Activated CD4-positive, alpha-beta memory T cell treated with anti-CD3 and anti-CD28 coated beads, Interleukin-2, amount 10 ng/mL, durations not matched to agents 7 days and 5 days (primary cell): ENCODE data around the gene ARHGAP19. TPM values are rescaled to one million over a fixed set of nuclear protein-coding genes. Genes with fewer than 3 reads are reported as not detected.

Experiments used
- CTCF ChIA-PET: fragments of 350-600 bp; sonication (Branson Sonifier 250); formaldehyde crosslinking; loops from one replicate; lab custom pipeline; 2021; ENCODE audit warnings: antibody characterized with exemption, inconsistent platforms; lab: Charles Lee
- POLR2A ChIA-PET: fragments of 350-600 bp; sonication (Branson Sonifier 250); formaldehyde crosslinking; loops from one replicate; lab custom pipeline; 2021; ENCODE audit warnings: antibody characterized with exemption; lab: Charles Lee
- DNase-seq: peaks from one replicate; pipeline ENCODE4 v3.0.0-alpha.2; 2020
- H3K27ac Mint-ChIP-seq: one replicate; pipeline ENCODE4 v1.8.0; 2021; ENCODE audit warnings: mild to moderate bottlenecking, mixed read lengths
- H3K27me3 Mint-ChIP-seq: one replicate; pipeline ENCODE4 v1.8.0; 2021; ENCODE audit warnings: mixed read lengths
- H3K36me3 Mint-ChIP-seq: one replicate; pipeline ENCODE4 v1.8.0; 2021; ENCODE audit warnings: low read depth, mixed read lengths
- H3K4me1 Mint-ChIP-seq: one replicate; pipeline ENCODE4 v1.8.0; 2021; ENCODE audit warnings: mixed read lengths
- H3K4me3 Mint-ChIP-seq: one replicate; pipeline ENCODE4 v1.8.0; 2021; ENCODE audit warnings: mild to moderate bottlenecking, mixed read lengths
- H3K9me3 Mint-ChIP-seq: one replicate; pipeline ENCODE4 v1.8.0; 2021; ENCODE audit warnings: mixed read lengths
- total RNA-seq, 2 experiments: library from RNA; stranded (reverse); gene quantifications; one replicate each; pipeline ENCODE4 v1.2.3, GENCODE V29; 2021

ARHGAP19 gene
- total RNA-seq, 2 experiments from 2014 or later: 47.0 to 54.4 TPM

- peak; percentile 65 for DNase-seq
- no peak overlapping the region for H3K27ac Mint-ChIP-seq
- H3K27me3 Mint-ChIP-seq: peaks cover 47% of the 10 kb centered on the region
- H3K4me3 Mint-ChIP-seq: peak overlapping the region; percentile 68
- ChIA-PET POLR2A (no interaction called here), CTCF (interaction anchor here (0.6 to 9.2 kb wide), 19 partner anchors 11 to 480 kb away, joined by 3 to 111 read pairs (median 4); no protein-coding TSS in a partner anchor)
- H3K4me1 Mint-ChIP-seq: peaks cover 19% of the 10 kb centered on the region
- no peaks in the 10 kb centered on the region for H3K36me3 Mint-ChIP-seq
- H3K9me3 Mint-ChIP-seq: no peaks in the 10 kb centered on the region
Observed at GRCh38 chr10:97196223-97197029, 96.0 kb downstream of the ARHGAP19 start.

- H3K27ac Mint-ChIP-seq: no peak overlapping the region
- H3K9me3 Mint-ChIP-seq: no peaks in the 10 kb centered on the region
- CTCF ChIA-PET: interaction anchor here (1.0 to 9.2 kb wide), 12 partner anchors 11 to 158 kb away, joined by 3 to 111 read pairs (median 6); no protein-coding TSS in a partner anchor
- no peak for DNase-seq
- no peaks in the 10 kb centered on the region for H3K36me3 Mint-ChIP-seq
- peaks cover 16% of the 10 kb centered on the region for H3K4me1 Mint-ChIP-seq
- POLR2A ChIA-PET: no interaction called here
- H3K4me3 Mint-ChIP-seq: peak overlapping the region; percentile 68
- peaks cover 47% of the 10 kb centered on the region for H3K27me3 Mint-ChIP-seq
Observed at GRCh38 chr10:97195706-97196222, 96.7 kb downstream of the ARHGAP19 start.

- no peaks in the 10 kb centered on the region for H3K36me3 Mint-ChIP-seq
- H3K27me3 Mint-ChIP-seq: peaks cover 47% of the 10 kb centered on the region
- no peak overlapping the region for H3K4me3 Mint-ChIP-seq
- no peaks in the 10 kb centered on the region for H3K9me3 Mint-ChIP-seq
- ChIA-PET POLR2A (no interaction called here), CTCF (interaction anchor here (0.7 to 9.2 kb wide), 4 partner anchors 15 to 620 kb away, joined by 4 to 111 read pairs (median 4); no protein-coding TSS in a partner anchor)
- H3K4me1 Mint-ChIP-seq: peaks cover 11% of the 10 kb centered on the region
- H3K27ac Mint-ChIP-seq: no peak overlapping the region
- no peak for DNase-seq
Observed at GRCh38 chr10:97192952-97193435, 99.4 kb downstream of the ARHGAP19 start.

DNA sequence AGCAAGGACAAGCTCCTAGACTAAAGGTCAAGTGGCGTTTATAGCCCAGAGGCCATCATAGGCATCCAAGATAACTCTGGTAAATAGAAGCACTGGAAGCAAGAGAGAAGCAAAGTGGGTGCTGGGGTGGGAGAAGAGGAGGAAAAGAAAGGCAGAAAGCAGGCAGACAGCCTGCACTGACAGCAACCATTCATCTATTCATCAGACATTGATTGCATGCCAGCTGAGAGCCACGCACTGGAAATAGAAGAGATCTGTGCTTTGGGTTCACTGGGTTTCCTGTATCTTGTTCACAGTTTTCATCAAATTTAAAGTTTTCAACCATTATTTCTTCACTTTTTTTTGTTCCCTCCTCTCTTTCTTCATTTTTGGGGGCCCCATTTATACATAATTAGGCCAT is 102.0 kb downstream of the ARHGAP19 start:
- Mint-ChIP-seq H3K4me3 (no peak overlapping the region), H3K27me3 (peaks cover 55% of the 10 kb centered on the region), H3K36me3 (no peaks in the 10 kb centered on the region)

GRCh38 chr10:97188261-97188711 is 104.2 kb downstream of the ARHGAP19 start:
- Mint-ChIP-seq H3K4me1 (peaks cover 6% of the 10 kb centered on the region), H3K27me3 (peaks cover 66% of the 10 kb centered on the region), H3K4me3 (no peak overlapping the region), H3K9me3 (no peaks in the 10 kb centered on the region), H3K36me3 (no peaks in the 10 kb centered on the region), H3K27ac (no peak overlapping the region)
- no peak for DNase-seq
- ChIA-PET CTCF (interaction anchor here (0.9 kb wide), 1 partner anchor 9 kb away, joined by 3 read pairs; no protein-coding TSS in a partner anchor), POLR2A (no interaction called here)

More for the DNA sequence above, 102.0 kb downstream of the ARHGAP19 start:
- no peak for DNase-seq
- Mint-ChIP-seq H3K27ac (no peak overlapping the region), H3K4me1 (peaks cover 2% of the 10 kb centered on the region), H3K9me3 (no peaks in the 10 kb centered on the region)
- ChIA-PET CTCF (interaction anchor here (1.6 kb wide), 1 partner anchor 118 kb away, joined by 6 read pairs; no protein-coding TSS in a partner anchor), POLR2A (no interaction called here)

- CTCF ChIA-PET: no interaction called here
- no peaks in the 10 kb centered on the region for H3K9me3 Mint-ChIP-seq
- H3K27ac Mint-ChIP-seq: no peak overlapping the region
- peaks cover 65% of the 10 kb centered on the region for H3K27me3 Mint-ChIP-seq
- H3K4me3 Mint-ChIP-seq: no peak overlapping the region
- peaks cover 6% of the 10 kb centered on the region for H3K4me1 Mint-ChIP-seq
- H3K36me3 Mint-ChIP-seq: no peaks in the 10 kb centered on the region
- POLR2A ChIA-PET: no interaction called here
- DNase-seq: no peak
Observed at GRCh38 chr10:97186911-97187310, 105.5 kb downstream of the ARHGAP19 start.

DNA sequence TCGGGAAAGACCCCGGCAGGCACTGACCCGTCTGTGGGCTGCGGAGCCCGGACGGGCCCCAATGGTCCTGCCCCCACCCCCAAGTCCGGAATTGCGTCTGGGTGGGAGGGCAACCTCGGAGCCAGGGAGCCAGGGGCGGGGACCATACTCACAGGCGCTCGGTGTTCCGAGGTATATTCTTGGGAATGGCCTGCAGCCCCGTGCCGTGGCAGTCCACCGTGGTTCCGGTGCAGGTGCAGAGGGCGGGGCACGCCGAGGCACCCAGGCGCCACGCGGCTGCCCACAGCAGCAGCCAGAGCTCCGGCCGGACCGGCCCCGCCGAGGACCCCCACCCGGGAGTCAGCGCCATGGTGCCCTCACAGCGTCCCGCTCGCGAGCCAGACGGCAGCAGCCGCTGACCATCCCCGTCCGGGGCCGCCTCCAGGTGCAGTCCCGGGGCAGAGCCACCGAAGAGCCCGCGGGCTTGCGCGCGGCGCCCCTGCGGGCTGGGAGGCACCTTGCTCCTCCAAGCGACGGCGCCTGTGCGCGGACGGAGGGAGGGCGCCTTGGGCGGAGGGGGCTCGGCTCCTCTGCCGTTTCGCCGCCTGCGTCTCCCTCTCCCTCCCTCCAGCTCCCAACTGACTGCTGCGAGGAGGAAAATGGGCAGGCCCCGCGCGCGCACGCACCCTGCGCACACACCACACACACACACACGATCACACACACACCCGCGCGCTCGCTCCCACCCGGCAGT is 106.9 kb downstream of the ARHGAP19 start, which contains the start of gene SLIT1:
Gene SLIT1 (minus strand): TSS at position 634 of the 733 bp plus-strand sequence. CDS start 285 bp downstream, at position 349.
- H3K27ac Mint-ChIP-seq: no peak within 1 kb of the TSS
- no peaks in the 10 kb centered on the region for H3K9me3 Mint-ChIP-seq
- H3K36me3 Mint-ChIP-seq: no peaks in the 10 kb centered on the region
- no peak for DNase-seq
- no peak within 1 kb of the TSS for H3K4me3 Mint-ChIP-seq
- CTCF ChIA-PET: interaction anchor here (1.2 kb wide), 1 partner anchor 11 kb away, joined by 4 read pairs; no protein-coding TSS in a partner anchor
- H3K27me3 Mint-ChIP-seq: peaks cover 61% of the 10 kb centered on the region
- POLR2A ChIA-PET: no interaction called here
- H3K4me1 Mint-ChIP-seq: peaks cover 6% of the 10 kb centered on the region

DNA sequence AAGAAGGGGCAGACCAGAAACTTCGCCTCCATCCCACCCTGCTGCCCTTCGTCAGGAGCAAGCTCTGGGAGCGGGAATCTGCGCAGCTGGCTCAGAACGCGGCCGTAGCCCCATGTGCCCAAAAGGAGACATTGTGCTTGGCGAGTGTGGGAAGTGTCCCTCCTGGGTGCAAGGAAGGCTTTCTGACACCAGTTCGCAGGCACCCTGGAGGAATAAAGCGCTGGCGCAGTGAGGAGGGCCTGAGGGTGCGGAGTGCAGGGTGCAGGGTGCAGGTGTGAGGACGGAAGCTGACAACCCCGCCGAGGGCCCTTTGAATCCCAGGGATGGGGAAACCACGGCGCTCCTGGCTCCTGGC is 107.5 kb downstream of the ARHGAP19 start:
- H3K4me3 Mint-ChIP-seq: no peak overlapping the region
- no peak for DNase-seq
- peaks cover 64% of the 10 kb centered on the region for H3K27me3 Mint-ChIP-seq
- ChIA-PET POLR2A (no interaction called here), CTCF (interaction anchor here (1.2 kb wide), 1 partner anchor 12 kb away, joined by 4 read pairs; no protein-coding TSS in a partner anchor)
- H3K27ac Mint-ChIP-seq: no peak overlapping the region
- no peaks in the 10 kb centered on the region for H3K9me3 Mint-ChIP-seq
- peaks cover 6% of the 10 kb centered on the region for H3K4me1 Mint-ChIP-seq
- no peaks in the 10 kb centered on the region for H3K36me3 Mint-ChIP-seq

DNA sequence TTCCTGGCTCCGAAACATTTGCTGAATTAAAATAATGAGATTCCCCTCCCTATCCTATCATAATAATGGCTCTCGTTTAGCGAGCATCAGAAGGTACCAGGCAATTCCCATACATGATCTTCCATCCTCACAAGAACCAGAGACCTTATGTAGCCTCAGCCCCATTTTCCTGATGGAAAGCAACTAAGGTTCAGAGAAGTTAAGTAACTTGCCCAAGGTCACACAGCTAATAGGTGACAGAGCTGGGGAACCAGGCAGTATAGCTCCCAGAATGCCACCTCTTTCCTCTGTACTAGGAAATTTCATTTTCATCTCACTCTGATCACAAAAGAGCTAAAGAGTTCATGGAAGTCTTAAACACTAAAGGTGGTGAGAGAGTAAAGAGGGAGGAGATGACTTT is 109.1 kb downstream of the ARHGAP19 start:
- CTCF ChIA-PET: interaction anchor here (1.0 to 1.7 kb wide), 3 partner anchors 9 to 146 kb away, joined by 3 to 7 read pairs (median 3); no protein-coding TSS in a partner anchor
- Mint-ChIP-seq H3K36me3 (no peaks in the 10 kb centered on the region), H3K27me3 (peaks cover 66% of the 10 kb centered on the region), H3K9me3 (no peaks in the 10 kb centered on the region), H3K4me1 (peaks cover 6% of the 10 kb centered on the region), H3K4me3 (no peak overlapping the region), H3K27ac (no peak overlapping the region)
- POLR2A ChIA-PET: no interaction called here
- no peak for DNase-seq

DNA sequence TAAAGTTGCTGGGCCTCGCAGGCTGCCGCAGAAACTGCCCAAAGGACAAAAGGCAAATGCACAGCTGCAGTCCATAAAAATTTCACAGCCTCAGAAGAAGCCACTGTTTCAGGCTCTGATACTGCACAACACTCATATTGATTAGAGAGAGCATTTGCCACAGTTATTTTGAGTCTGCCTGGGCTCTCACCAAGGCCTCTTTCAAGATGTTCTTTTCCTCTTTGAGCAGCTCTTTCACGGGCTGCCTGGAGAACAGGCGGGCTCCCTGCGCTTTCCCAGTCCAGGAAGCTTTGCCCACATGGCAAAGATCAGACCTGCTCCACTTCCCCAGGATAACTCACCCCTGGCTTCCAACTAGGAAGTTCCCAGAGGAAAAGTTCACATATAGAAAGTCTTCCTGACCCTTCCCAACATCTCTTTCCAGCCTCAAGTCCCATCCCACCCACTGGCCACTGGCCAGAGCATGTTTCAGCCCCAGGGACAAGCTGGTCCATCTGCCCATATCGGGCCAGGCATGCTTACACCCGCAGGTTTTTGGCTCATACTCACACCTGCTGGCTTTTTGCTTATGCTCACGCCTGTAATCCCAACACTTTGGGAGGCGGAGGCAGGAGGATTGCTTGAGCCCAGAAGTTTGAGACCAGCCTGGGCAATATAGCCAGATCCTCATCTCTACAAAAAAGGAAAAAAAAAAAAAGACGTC is 110.0 kb downstream of the ARHGAP19 start:
- no peaks in the 10 kb centered on the region for H3K9me3 Mint-ChIP-seq
- H3K27ac Mint-ChIP-seq: no peak overlapping the region
- no peaks in the 10 kb centered on the region for H3K36me3 Mint-ChIP-seq
- DNase-seq: no peak
- no peak overlapping the region for H3K4me3 Mint-ChIP-seq
- ChIA-PET CTCF (interaction anchor here (0.6 to 1.7 kb wide), 4 partner anchors 14 to 145 kb away, joined by 3 to 7 read pairs (median 4); no protein-coding TSS in a partner anchor), POLR2A (no interaction called here)
- peaks cover 6% of the 10 kb centered on the region for H3K4me1 Mint-ChIP-seq
- peaks cover 59% of the 10 kb centered on the region for H3K27me3 Mint-ChIP-seq

GRCh38 chr10:97180986-97181385 is 111.5 kb downstream of the ARHGAP19 start:
- Mint-ChIP-seq H3K36me3 (no peaks in the 10 kb centered on the region), H3K27ac (no peak overlapping the region), H3K4me1 (peaks cover 4% of the 10 kb centered on the region), H3K27me3 (peaks cover 46% of the 10 kb centered on the region), H3K9me3 (no peaks in the 10 kb centered on the region), H3K4me3 (no peak overlapping the region)
- no peak for DNase-seq
- ChIA-PET CTCF (interaction anchor here (0.6 to 1.2 kb wide), 4 partner anchors 16 to 144 kb away, joined by 3 to 6 read pairs (median 4); no protein-coding TSS in a partner anchor), POLR2A (no interaction called here)

DNA sequence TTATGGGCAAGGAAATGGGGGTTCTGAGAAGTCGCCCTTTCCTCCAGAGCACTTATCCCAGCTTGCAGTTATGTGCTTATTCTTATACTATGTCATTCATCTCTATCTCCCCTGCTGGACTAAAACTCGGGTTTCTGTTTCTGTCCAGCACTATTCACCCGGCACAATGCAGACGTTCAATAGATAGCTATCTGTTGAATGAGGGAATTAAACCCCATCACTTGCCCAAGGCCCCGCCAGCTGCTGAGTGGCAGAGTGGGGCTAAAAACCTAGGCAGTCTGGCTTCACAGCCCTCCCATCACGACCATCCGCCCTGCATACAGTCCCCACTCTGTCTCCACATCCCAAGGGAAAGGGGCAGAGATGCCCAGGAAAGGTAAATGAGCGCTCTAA is 112.1 kb downstream of the ARHGAP19 start:
- Mint-ChIP-seq H3K27me3 (peaks cover 47% of the 10 kb centered on the region), H3K27ac (no peak overlapping the region), H3K4me1 (peaks cover 4% of the 10 kb centered on the region), H3K36me3 (no peaks in the 10 kb centered on the region), H3K9me3 (no peaks in the 10 kb centered on the region), H3K4me3 (no peak overlapping the region)
- ChIA-PET POLR2A (no interaction called here), CTCF (interaction anchor here (0.6 to 1.2 kb wide), 4 partner anchors 16 to 144 kb away, joined by 3 to 6 read pairs (median 4); no protein-coding TSS in a partner anchor)
- DNase-seq: no peak
